GOT3 (cell line): Measurements from ENCODE around the gene LCP2.
A peak's percentile ranks its signal among the peaks of the same experiment; 100 is the strongest.
"Not testable (repeated sequence)": the region's sequence is repeated elsewhere in the genome, so short reads cannot be mapped to it uniquely, and the experiment has no call there.

ENCODE experiments used
- DNase-seq: peaks from one replicate; lab custom pipeline; 2025; ENCODE audit warnings: mixed read lengths; lab: John Stamatoyannopoulos, UW

The LCP2 gene

GRCh38 chr5:170273968-170274710 is 23.4 kb downstream of the LCP2 start:
- no peak for DNase-seq

- no peak for DNase-seq
These were observed 27.1 kb downstream of the LCP2 start for GRCh38 chr5:170270293-170271069.

GRCh38 chr5:170269579-170269978 is 28.0 kb downstream of the LCP2 start:
- DNase-seq = no peak

GRCh38 chr5:170268884-170269283 is 28.7 kb downstream of the LCP2 start:
- DNase-seq = no peak

- DNase-seq = no peak
These were observed 29.4 kb downstream of the LCP2 start for GRCh38 chr5:170268153-170268689.

GRCh38 chr5:170267431-170268152 is 30.0 kb downstream of the LCP2 start:
- peak; percentile 45 for DNase-seq

GRCh38 chr5:170266570-170267381 is 30.8 kb downstream of the LCP2 start:
- DNase-seq = no peak

- no peak for DNase-seq
These were observed 32.1 kb downstream of the LCP2 start for GRCh38 chr5:170265522-170265921.

- DNase-seq = no peak
These were observed 33.7 kb downstream of the LCP2 start for GRCh38 chr5:170263906-170264305.

- DNase-seq = no peak
These were observed 35.2 kb downstream of the LCP2 start for GRCh38 chr5:170262061-170263045.

- DNase-seq = no peak
These were observed 36.0 kb downstream of the LCP2 start for GRCh38 chr5:170261528-170262043.

GRCh38 chr5:170257370-170257769 is 40.2 kb downstream of the LCP2 start:
- DNase-seq = no peak

- DNase-seq = no peak
These were observed 41.0 kb downstream of the LCP2 start for GRCh38 chr5:170256571-170256970.

GRCh38 chr5:170254056-170254455 is 43.5 kb downstream of the LCP2 start:
- DNase-seq = no peak

GRCh38 chr5:170252720-170253350 is 44.7 kb downstream of the LCP2 start:
- DNase-seq = no peak

GRCh38 chr5:170252109-170252508 is 45.5 kb downstream of the LCP2 start:
- no peak for DNase-seq

GRCh38 chr5:170251462-170251861 is 46.1 kb downstream of the LCP2 start:
- no peak for DNase-seq

- DNase-seq = no peak
These were observed 46.7 kb downstream of the LCP2 start for GRCh38 chr5:170250810-170251317.

- no peak for DNase-seq
These were observed 48.2 kb downstream of the LCP2 start for GRCh38 chr5:170249355-170249754.

GRCh38 chr5:170248931-170249227 is 48.7 kb downstream of the LCP2 start:
- DNase-seq = not testable (repeated sequence)
